Right atrium auricular region (tissue), 2 donors: ENCODE results near the gene PRRT4. TPM values are rescaled to one million over a fixed set of nuclear protein-coding genes. Genes with fewer than 3 reads are reported as not detected.

Experiments
- DNase-seq: peaks from one replicate; pipeline ENCODE4 v3.0.0-alpha.2; 2019; ENCODE audit warnings: low spot score
- H3K27ac ChIP-seq, 2 donors: fragments of 200-600 bp; sonication (generic); 1 replicate in 1 of 2; 2 replicates in 1 of 2; pipeline ENCODE4 v1.5.1; 2016 to 2019
- H3K27me3 ChIP-seq, 2 donors: fragments of 200-600 bp; sonication (generic); one replicate each; pipeline versions ENCODE4 v1.5.1 to v1.6.0; 2017 to 2019
- H3K36me3 ChIP-seq: fragments of 200-600 bp; sonication (generic); one replicate; pipeline ENCODE4 v1.5.1; 2016
- H3K4me1 ChIP-seq, 2 donors: fragments of 200-600 bp; sonication (generic); one replicate each; pipeline versions ENCODE4 v1.5.1 to v1.6.0; 2017 to 2019
- H3K4me3 ChIP-seq, 2 donors: fragments of 200-600 bp; sonication (generic); 1 replicate in 1 of 2; 2 replicates in 1 of 2; pipeline ENCODE4 v1.5.1; 2017 to 2019; ENCODE audit warnings: mild to moderate bottlenecking in 1 of 2, moderate library complexity in 1 of 2
- H3K9me3 ChIP-seq, 2 donors: fragments of 200-600 bp; sonication (generic); one replicate each; pipeline ENCODE4 v1.5.1; 2019
- CTCF ChIP-seq, 2 donors: fragments of 200-600 bp; sonication (generic); IDR thresholded peaks; one replicate each; pipeline ENCODE4 v1.5.1; 2019; ENCODE audit warnings: antibody characterized with exemption in 2 of 2
- total RNA-seq, 2 donors: library from RNA; depleted of rRNA; stranded (reverse); fragments of >200 nt; gene quantifications; one replicate each; pipeline ENCODE4 v1.1.0, GENCODE V29; 2016

PRRT4 gene
- total RNA-seq, 2 donors from 2014 or later, result 0.37 to 1.1 TPM

- no peak overlapping the region for H3K27ac ChIP-seq
- no peaks in the 10 kb centered on the region for H3K4me1 ChIP-seq
- no peaks in the 10 kb centered on the region for H3K9me3 ChIP-seq
- no peak for DNase-seq
- TF ChIP-seq CTCF (IDR thresholded peaks at IDR 0.05), result peak; percentile 88 to 98
- no peak overlapping the region for H3K4me3 ChIP-seq
- H3K27me3 ChIP-seq, result no peaks in the 10 kb centered on the region
- peaks cover 70% of the 10 kb centered on the region for H3K36me3 ChIP-seq
Observed at GRCh38 chr7:128398016-128398840, 36.7 kb upstream of the PRRT4 start.

- Histone ChIP-seq H3K4me3 (no peak overlapping the region), H3K27ac (no peak overlapping the region), H3K9me3 (no peaks in the 10 kb centered on the region), H3K36me3 (peaks cover 67% of the 10 kb centered on the region), H3K4me1 (no peaks in the 10 kb centered on the region), H3K27me3 (no peaks in the 10 kb centered on the region)
- DNase-seq, result no peak
- no peak for TF ChIP-seq CTCF (IDR thresholded peaks at IDR 0.05)
Observed at GRCh38 chr7:128396357-128396756, 34.9 kb upstream of the PRRT4 start.

- Histone ChIP-seq H3K9me3 (no peaks in the 10 kb centered on the region), H3K36me3 (peaks cover 61% of the 10 kb centered on the region), H3K27ac (no peak overlapping the region)
Observed at GRCh38 chr7:128395748-128396147, 34.3 kb upstream of the PRRT4 start.

GRCh38 chr7:128394904-128395496 lies 33.5 kb upstream of the PRRT4 start:
- no peaks in the 10 kb centered on the region for H3K4me1 ChIP-seq
- H3K36me3 ChIP-seq, result peaks cover 54% of the 10 kb centered on the region
- no peak overlapping the region for H3K27ac ChIP-seq
- no peak for DNase-seq
- no peak overlapping the region for H3K4me3 ChIP-seq
- no peaks in the 10 kb centered on the region for H3K27me3 ChIP-seq
- TF ChIP-seq CTCF (IDR thresholded peaks at IDR 0.05), result no peak
- no peaks in the 10 kb centered on the region for H3K9me3 ChIP-seq

More at GRCh38 chr7:128395748-128396147, 34.3 kb upstream of the PRRT4 start:
- H3K4me3 ChIP-seq, result no peak overlapping the region
- H3K4me1 ChIP-seq, result no peaks in the 10 kb centered on the region
- H3K27me3 ChIP-seq, result no peaks in the 10 kb centered on the region
- no peak for TF ChIP-seq CTCF (IDR thresholded peaks at IDR 0.05)
- DNase-seq, result no peak

GRCh38 chr7:128393526-128394330 lies 32.2 kb upstream of the PRRT4 start:
- H3K27ac ChIP-seq, result no peak overlapping the region
- no peak overlapping the region for H3K4me3 ChIP-seq
- DNase-seq, result no peak
- peaks cover 49% of the 10 kb centered on the region for H3K36me3 ChIP-seq
- no peak for TF ChIP-seq CTCF (IDR thresholded peaks at IDR 0.05)
- H3K9me3 ChIP-seq, result no peaks in the 10 kb centered on the region
- H3K27me3 ChIP-seq, result no peaks in the 10 kb centered on the region
- H3K4me1 ChIP-seq, result no peaks in the 10 kb centered on the region
